ENCODE measurements around the gene YBX3. TPM values are rescaled to one million over a fixed set of nuclear protein-coding genes. Genes with fewer than 3 reads are reported as not detected.

Gene YBX3
- total RNA-seq, 1 donor from 2014 or later: 903 TPM

DNA sequence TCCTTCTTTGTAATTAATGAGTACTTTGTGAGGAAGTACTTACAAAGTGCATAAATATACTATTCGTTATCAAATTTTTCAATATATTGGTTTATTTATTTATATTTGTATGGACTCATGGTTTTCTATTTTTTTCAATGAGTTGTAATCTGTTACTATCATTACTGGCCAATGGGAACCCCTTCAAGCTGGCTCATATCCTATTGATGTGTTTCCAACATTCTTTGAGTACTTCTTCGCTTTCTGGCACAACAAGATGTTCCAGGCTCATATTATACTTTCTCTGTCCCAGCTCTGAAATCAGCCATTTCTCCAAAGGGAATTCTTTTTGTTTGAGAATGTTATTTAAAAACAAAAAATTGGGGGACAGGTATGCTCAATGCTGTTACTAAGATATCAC is 17.5 kb downstream of the YBX3 start:
- DNase-seq: no peak
- Histone ChIP-seq H3K27me3 (ENCODE audit: low read depth) (no peaks in the 10 kb centered on the region), H3K4me3 (no peak overlapping the region), H3K27ac (replicated peaks) (peak overlapping the region; percentile 68), H3K36me3 (peaks cover 93% of the 10 kb centered on the region), H3K9me3 (replicated peaks) (no peaks in the 10 kb centered on the region), H3K4me1 (peaks cover 54% of the 10 kb centered on the region)
- TF ChIP-seq, protein P1, sequence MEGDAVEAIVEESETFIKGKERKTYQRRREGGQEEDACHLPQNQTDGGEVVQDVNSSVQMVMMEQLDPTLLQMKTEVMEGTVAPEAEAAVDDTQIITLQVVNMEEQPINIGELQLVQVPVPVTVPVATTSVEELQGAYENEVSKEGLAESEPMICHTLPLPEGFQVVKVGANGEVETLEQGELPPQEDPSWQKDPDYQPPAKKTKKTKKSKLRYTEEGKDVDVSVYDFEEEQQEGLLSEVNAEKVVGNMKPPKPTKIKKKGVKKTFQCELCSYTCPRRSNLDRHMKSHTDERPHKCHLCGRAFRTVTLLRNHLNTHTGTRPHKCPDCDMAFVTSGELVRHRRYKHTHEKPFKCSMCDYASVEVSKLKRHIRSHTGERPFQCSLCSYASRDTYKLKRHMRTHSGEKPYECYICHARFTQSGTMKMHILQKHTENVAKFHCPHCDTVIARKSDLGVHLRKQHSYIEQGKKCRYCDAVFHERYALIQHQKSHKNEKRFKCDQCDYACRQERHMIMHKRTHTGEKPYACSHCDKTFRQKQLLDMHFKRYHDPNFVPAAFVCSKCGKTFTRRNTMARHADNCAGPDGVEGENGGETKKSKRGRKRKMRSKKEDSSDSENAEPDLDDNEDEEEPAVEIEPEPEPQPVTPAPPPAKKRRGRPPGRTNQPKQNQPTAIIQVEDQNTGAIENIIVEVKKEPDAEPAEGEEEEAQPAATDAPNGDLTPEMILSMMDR (IDR thresholded peaks at IDR 0.05; ENCODE audit: borderline replicate concordance): no peak
- intact Hi-C loops (cut with micrococcal nuclease): no loop called here

DNA sequence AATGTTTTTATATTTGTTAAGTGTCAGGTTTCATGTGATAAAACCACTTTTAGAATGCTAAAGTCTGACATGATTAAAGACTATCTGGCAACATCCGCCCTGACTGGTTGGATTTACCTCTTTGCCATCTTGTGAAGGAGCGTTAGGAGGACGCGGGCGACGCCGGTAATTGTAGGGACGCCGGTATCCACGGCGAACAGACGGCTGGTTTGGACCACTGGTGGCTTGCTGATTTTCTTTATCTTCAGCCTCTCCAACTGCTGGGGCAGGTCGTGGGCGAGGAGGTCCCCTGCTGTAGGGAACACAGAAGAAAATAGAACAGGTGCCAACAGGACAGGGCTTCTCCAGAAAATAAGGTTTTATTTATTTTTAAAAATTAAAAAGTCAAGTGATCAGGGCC is 21.3 kb downstream of the YBX3 start:
- DNase-seq: no peak
- peaks cover 95% of the 10 kb centered on the region for H3K36me3 ChIP-seq
- H3K9me3 ChIP-seq (replicated peaks): no peaks in the 10 kb centered on the region
- intact Hi-C loops (cut with micrococcal nuclease): no loop called here
- no peaks in the 10 kb centered on the region for H3K27me3 ChIP-seq (ENCODE audit: low read depth)
- H3K4me3 ChIP-seq: no peak overlapping the region
- TF ChIP-seq, protein P1 (IDR thresholded peaks at IDR 0.05; ENCODE audit: borderline replicate concordance): no peak
- peaks cover 26% of the 10 kb centered on the region for H3K4me1 ChIP-seq
- no peak overlapping the region for H3K27ac ChIP-seq (replicated peaks)

DNA sequence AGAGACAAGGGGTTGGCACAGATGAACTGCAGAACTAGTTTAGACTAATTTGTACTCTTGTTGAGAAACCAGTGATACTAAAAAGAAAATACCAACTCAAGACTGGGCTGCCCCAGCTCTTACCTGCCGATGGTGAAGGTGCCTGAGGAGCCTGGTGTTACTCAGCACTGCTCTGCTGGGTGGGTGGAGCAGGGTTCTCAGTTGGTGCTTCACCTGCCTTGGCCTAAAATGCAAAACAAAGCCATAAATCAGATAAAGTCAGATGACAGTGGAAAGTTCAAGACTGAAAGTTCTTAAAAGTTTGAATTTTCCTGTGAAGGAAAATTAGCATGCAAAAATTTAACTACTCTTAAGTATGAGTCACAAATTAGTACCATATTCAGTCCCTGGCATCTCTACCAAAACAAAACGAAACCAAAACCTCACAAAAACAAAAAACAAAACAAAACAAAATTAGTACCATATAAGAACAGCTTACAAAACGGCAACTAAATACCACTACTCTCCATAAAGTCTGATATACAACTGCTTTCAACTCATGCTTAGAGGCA is 21.9 kb downstream of the YBX3 start:
- no peak for DNase-seq
- Histone ChIP-seq H3K27ac (replicated peaks) (no peak overlapping the region), H3K27me3 (ENCODE audit: low read depth) (no peaks in the 10 kb centered on the region), H3K9me3 (replicated peaks) (no peaks in the 10 kb centered on the region), H3K4me1 (peaks cover 25% of the 10 kb centered on the region), H3K4me3 (no peak overlapping the region), H3K36me3 (peaks cover 93% of the 10 kb centered on the region)
- TF ChIP-seq, protein P1 (IDR thresholded peaks at IDR 0.05; ENCODE audit: borderline replicate concordance): no peak
- intact Hi-C loops (cut with micrococcal nuclease): no loop called here

DNA sequence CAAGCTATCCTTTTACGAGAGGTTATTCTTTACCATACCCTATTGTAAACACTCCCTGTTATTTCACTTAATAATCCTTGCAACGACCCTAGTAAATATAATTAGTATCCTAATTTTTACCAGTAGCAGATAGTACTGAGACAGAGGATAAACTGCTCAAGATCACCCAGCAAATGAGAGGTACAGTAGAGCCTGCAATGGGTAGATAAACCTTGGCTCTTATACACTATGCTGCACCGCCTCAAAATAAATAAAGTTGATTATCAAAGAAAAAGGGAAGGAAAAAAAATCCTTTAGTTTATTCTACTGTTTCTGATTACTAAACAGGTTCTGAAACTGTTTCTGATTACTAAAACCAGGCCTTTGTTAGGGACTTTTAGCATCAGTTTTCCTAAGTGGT is 22.5 kb downstream of the YBX3 start:
- Histone ChIP-seq H3K9me3 (replicated peaks) (no peaks in the 10 kb centered on the region), H3K27me3 (ENCODE audit: low read depth) (no peaks in the 10 kb centered on the region), H3K4me3 (no peak overlapping the region), H3K36me3 (peaks cover 89% of the 10 kb centered on the region), H3K4me1 (peaks cover 18% of the 10 kb centered on the region), H3K27ac (replicated peaks) (no peak overlapping the region)
- TF ChIP-seq, protein P1 (IDR thresholded peaks at IDR 0.05; ENCODE audit: borderline replicate concordance): no peak
- intact Hi-C loops (cut with micrococcal nuclease): no loop called here
- DNase-seq: no peak

DNA sequence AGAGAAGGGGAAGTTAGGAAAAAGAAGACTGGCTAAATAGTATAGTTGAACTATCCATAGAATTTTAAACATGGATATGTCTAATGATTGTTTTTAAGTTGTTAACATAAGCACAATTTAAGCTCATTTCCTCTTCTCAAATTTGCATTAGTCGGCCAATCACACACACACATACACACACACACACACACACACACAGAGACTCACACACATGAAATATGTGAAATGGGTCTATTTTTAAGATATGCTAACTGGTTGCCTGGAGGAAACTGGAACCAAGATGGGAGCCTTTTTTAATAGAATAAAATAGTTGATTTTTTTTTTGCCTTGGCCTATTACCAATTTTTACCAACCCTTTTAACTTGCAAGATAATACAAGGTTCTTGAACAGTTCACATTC is 25.3 kb downstream of the YBX3 start:
- H3K27ac ChIP-seq (replicated peaks): no peak overlapping the region
- no peak for DNase-seq
- peaks cover 8% of the 10 kb centered on the region for H3K4me1 ChIP-seq
- no peaks in the 10 kb centered on the region for H3K9me3 ChIP-seq (replicated peaks)
- H3K4me3 ChIP-seq: no peak overlapping the region
- intact Hi-C loops (cut with micrococcal nuclease): no loop called here
- TF ChIP-seq, protein P1 (IDR thresholded peaks at IDR 0.05; ENCODE audit: borderline replicate concordance): no peak
- H3K36me3 ChIP-seq: peaks cover 72% of the 10 kb centered on the region
- H3K27me3 ChIP-seq (ENCODE audit: low read depth): no peaks in the 10 kb centered on the region
